WTC11 (cell line): ENCODE results near the gene REEP1. TPM values are rescaled to one million over a fixed set of nuclear protein-coding genes. Genes with fewer than 3 reads are reported as not detected.

Source experiments
- ATAC-seq: fragments of 200-7000 bp; cut with Tn5 transposase; 2 replicates; pipeline ENCODE4 v1.10.0; 2021; ENCODE audit warnings: mild to moderate bottlenecking, moderate library complexity
- CTCF ChIA-PET: fragments of 300-600 bp; sonication (Branson Sonifier 250); formaldehyde crosslinking; loops from one replicate; lab custom pipeline; 2021; ENCODE audit warnings: antibody characterized with exemption; lab: Charles Lee
- POLR2A ChIA-PET: fragments of 350-600 bp; sonication (Branson Sonifier 250); formaldehyde crosslinking; loops from one replicate; lab custom pipeline; 2021; ENCODE audit warnings: antibody characterized with exemption; lab: Charles Lee
- DNase-seq: peaks from one replicate; pipeline ENCODE4 v3.0.0; 2021; ENCODE audit warnings: low spot score
- H3K27ac Mint-ChIP-seq: 2 replicates; pipeline ENCODE4 v1.8.0; 2021; ENCODE audit warnings: mixed read lengths
- H3K27me3 Mint-ChIP-seq: 2 replicates; pipeline ENCODE4 v1.8.0; 2021; ENCODE audit warnings: low read depth, mild to moderate bottlenecking, moderate library complexity, mixed read lengths
- H3K36me3 Mint-ChIP-seq: 2 replicates; pipeline ENCODE4 v1.8.0; 2021; ENCODE audit warnings: mixed read lengths
- H3K4me1 Mint-ChIP-seq: 2 replicates; pipeline ENCODE4 v1.8.0; 2022; ENCODE audit warnings: mixed read lengths
- H3K4me3 Mint-ChIP-seq: 2 replicates; pipeline ENCODE4 v1.8.0; 2021; ENCODE audit warnings: mild to moderate bottlenecking, moderate library complexity, mixed read lengths
- H3K9me3 Mint-ChIP-seq: 2 replicates; pipeline ENCODE4 v1.8.0; 2021; ENCODE audit warnings: mixed read lengths
- ESRRA ChIP-seq: sonication (generic); formaldehyde crosslinking; IDR thresholded peaks from 2 replicates; pipeline ENCODE4 v1.8.1; 2022; ENCODE audit warnings: mild to moderate bottlenecking, missing genetic modification reagents, borderline replicate concordance
- FOXP1 ChIP-seq: sonication (generic); formaldehyde crosslinking; IDR thresholded peaks from 2 replicates; pipeline ENCODE4 v1.8.0; 2022; ENCODE audit warnings: missing genetic modification reagents, mild to moderate bottlenecking, moderate library complexity, borderline replicate concordance
- JAZF1 ChIP-seq: fragments of 250-450 bp; sonication (Bioruptor Pico); IDR thresholded peaks from 2 replicates; pipeline ENCODE4 v1.9.0; 2021; ENCODE audit warnings: moderate library complexity, mild to moderate bottlenecking, inconsistent platforms
- JUN ChIP-seq: sonication (generic); formaldehyde crosslinking; IDR thresholded peaks from 2 replicates; pipeline ENCODE4 v1.8.0; 2023; ENCODE audit warnings: mild to moderate bottlenecking, missing genetic modification reagents
- NFYB ChIP-seq: sonication (generic); formaldehyde crosslinking; conservative IDR thresholded peaks from 2 replicates; pipeline ENCODE4 v1.8.0; 2022; ENCODE audit warnings: low read depth, missing genetic modification reagents
- SMAD4 ChIP-seq: sonication (generic); formaldehyde crosslinking; IDR thresholded peaks from 2 replicates; pipeline ENCODE4 v1.8.0; 2022; ENCODE audit warnings: mild to moderate bottlenecking, missing genetic modification reagents
- ZNF232 ChIP-seq: sonication (generic); formaldehyde crosslinking; IDR thresholded peaks from 2 replicates; pipeline ENCODE4 v1.8.0; 2022; ENCODE audit warnings: mild to moderate bottlenecking, missing genetic modification reagents
- ZNF671 ChIP-seq: fragments of 250-450 bp; sonication (Bioruptor Pico); IDR thresholded peaks from 2 replicates; pipeline ENCODE4 v1.8.0; 2021; ENCODE audit warnings: mild to moderate bottlenecking
- microRNA-seq: library from miRNA; unstranded; fragments of <30 nt; microRNA quantifications from one replicate; pipeline ENCODE4 v1.2.0, GENCODE V29; 2022; ENCODE audit warnings: borderline number of aligned reads
- total RNA-seq: library from RNA; stranded (reverse); gene quantifications from 3 replicates; pipeline ENCODE4 v1.2.3, GENCODE V29; 2021
- TF ChIP-seq, protein P1 (sequence below): sonication (generic); formaldehyde crosslinking; IDR thresholded peaks from 2 replicates; pipeline ENCODE4 v1.8.1; 2023; ENCODE audit warnings: mild to moderate bottlenecking, missing genetic modification reagents, moderate library complexity
- TF ChIP-seq, protein P2 (sequence below): sonication (generic); formaldehyde crosslinking; conservative IDR thresholded peaks from 2 replicates; pipeline ENCODE4 v1.8.1; 2023; ENCODE audit warnings: mild to moderate bottlenecking, low read depth, missing genetic modification reagents, moderate library complexity
- TF ChIP-seq, protein P3 (sequence below): sonication (generic); formaldehyde crosslinking; IDR thresholded peaks from 2 replicates; pipeline ENCODE4 v1.8.0; 2022; ENCODE audit warnings: missing genetic modification reagents

Gene REEP1
- total RNA-seq, 1 experiment from 2014 or later, result 1.9 TPM

DNA sequence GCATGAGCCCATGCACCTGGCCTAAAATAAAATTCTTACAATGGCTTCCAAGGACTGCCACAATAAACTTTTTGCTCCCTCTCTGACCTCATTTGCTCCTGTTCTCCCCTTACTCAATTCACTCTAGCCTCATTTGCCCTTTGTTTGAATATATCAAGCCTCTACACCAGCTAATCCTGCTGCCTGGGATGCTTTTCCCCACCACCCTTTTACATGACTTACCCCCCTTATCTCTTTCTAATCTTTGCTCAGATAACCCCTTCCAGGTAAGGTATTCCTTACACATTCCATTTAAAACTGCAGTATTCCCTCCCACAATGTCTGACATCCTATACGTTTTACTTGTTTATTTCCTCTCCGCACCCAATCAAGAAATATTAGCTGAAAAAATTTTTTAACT, 164.8 kb downstream of the REEP1 start:
- no peak overlapping the region for H3K4me3 Mint-ChIP-seq
- peak overlapping the region; percentile 32; the same call in 1 of the 2 replicates for H3K27ac Mint-ChIP-seq
- H3K36me3 Mint-ChIP-seq, result peaks cover 42% of the 10 kb centered on the region
- CTCF ChIA-PET, result no interaction called here
- DNase-seq (no peak), ATAC-seq (no peak)
- no peaks in the 10 kb centered on the region for H3K9me3 Mint-ChIP-seq
- H3K27me3 Mint-ChIP-seq, result no peaks in the 10 kb centered on the region
- no peaks in the 10 kb centered on the region for H3K4me1 Mint-ChIP-seq
- no peak for TF ChIP-seq ZNF671 (CRISPR knock-in tag)
- TF ChIP-seq SMAD4 (CRISPR knock-in tag), result no peak
- no peak for TF ChIP-seq JUN (CRISPR knock-in tag)
- no peak for TF ChIP-seq JAZF1
- no peak for TF ChIP-seq ESRRA (CRISPR knock-in tag)
- TF ChIP-seq, protein P1, sequence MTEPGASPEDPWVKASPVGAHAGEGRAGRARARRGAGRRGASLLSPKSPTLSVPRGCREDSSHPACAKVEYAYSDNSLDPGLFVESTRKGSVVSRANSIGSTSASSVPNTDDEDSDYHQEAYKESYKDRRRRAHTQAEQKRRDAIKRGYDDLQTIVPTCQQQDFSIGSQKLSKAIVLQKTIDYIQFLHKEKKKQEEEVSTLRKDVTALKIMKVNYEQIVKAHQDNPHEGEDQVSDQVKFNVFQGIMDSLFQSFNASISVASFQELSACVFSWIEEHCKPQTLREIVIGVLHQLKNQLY, result no peak
- POLR2A ChIA-PET, result no interaction called here

DNA sequence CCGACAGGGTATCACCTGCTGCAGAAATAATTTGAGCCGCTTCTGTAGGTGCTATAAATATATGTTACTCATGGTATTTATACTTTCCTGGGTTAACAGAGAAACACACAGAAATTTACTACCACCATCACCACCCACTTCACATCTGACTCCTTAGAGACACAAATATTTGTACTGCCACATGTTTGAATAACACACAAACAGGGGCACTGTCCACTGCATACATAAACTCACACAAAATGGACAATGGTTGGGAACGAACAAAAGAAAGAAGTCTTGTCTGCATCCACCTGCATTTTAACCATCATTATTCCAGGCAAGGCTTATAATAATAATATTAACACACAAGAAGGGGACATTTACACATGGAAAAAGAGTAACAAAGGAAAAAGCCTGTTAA, 166.1 kb downstream of the REEP1 start:
- H3K27me3 Mint-ChIP-seq, result no peaks in the 10 kb centered on the region
- H3K4me1 Mint-ChIP-seq, result no peaks in the 10 kb centered on the region
- no peak overlapping the region for H3K27ac Mint-ChIP-seq
- no peak for DNase-seq
- peaks cover 45% of the 10 kb centered on the region for H3K36me3 Mint-ChIP-seq
- ChIA-PET POLR2A (no interaction called here), CTCF (no interaction called here)
- no peak for ATAC-seq
- no peak for TF ChIP-seq FOXP1 (CRISPR knock-in tag)
- no peaks in the 10 kb centered on the region for H3K9me3 Mint-ChIP-seq
- no peak overlapping the region for H3K4me3 Mint-ChIP-seq

DNA sequence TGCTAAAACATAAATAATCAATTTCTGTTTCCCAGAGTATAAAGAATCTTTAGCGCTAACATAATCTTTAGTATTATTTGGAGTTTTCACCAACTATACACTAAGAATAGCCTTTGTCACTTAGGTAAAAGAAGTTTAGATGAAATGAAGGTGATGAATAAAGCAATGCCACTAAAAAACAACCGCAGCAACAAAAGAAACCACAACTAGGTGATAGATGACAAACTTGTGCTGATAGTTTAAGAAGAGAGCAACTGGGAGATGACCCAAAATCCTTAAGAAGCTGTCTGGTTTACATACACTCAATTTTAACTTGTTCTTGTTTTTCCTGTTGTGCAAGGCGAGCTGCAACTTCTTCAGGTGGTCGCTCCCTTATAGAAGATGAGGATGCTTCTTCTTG, 167.0 kb downstream of the REEP1 start:
- ChIA-PET CTCF (no interaction called here), POLR2A (no interaction called here)
- Mint-ChIP-seq H3K4me1 (no peaks in the 10 kb centered on the region), H3K9me3 (no peaks in the 10 kb centered on the region), H3K4me3 (no peak overlapping the region), H3K27ac (no peak overlapping the region), H3K27me3 (no peaks in the 10 kb centered on the region), H3K36me3 (peaks cover 50% of the 10 kb centered on the region)
- DNase-seq (no peak), ATAC-seq (no peak)
- TF ChIP-seq, protein P2, sequence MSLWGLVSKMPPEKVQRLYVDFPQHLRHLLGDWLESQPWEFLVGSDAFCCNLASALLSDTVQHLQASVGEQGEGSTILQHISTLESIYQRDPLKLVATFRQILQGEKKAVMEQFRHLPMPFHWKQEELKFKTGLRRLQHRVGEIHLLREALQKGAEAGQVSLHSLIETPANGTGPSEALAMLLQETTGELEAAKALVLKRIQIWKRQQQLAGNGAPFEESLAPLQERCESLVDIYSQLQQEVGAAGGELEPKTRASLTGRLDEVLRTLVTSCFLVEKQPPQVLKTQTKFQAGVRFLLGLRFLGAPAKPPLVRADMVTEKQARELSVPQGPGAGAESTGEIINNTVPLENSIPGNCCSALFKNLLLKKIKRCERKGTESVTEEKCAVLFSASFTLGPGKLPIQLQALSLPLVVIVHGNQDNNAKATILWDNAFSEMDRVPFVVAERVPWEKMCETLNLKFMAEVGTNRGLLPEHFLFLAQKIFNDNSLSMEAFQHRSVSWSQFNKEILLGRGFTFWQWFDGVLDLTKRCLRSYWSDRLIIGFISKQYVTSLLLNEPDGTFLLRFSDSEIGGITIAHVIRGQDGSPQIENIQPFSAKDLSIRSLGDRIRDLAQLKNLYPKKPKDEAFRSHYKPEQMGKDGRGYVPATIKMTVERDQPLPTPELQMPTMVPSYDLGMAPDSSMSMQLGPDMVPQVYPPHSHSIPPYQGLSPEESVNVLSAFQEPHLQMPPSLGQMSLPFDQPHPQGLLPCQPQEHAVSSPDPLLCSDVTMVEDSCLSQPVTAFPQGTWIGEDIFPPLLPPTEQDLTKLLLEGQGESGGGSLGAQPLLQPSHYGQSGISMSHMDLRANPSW (CRISPR knock-in tag), result no peak
- TF ChIP-seq, protein P3, sequence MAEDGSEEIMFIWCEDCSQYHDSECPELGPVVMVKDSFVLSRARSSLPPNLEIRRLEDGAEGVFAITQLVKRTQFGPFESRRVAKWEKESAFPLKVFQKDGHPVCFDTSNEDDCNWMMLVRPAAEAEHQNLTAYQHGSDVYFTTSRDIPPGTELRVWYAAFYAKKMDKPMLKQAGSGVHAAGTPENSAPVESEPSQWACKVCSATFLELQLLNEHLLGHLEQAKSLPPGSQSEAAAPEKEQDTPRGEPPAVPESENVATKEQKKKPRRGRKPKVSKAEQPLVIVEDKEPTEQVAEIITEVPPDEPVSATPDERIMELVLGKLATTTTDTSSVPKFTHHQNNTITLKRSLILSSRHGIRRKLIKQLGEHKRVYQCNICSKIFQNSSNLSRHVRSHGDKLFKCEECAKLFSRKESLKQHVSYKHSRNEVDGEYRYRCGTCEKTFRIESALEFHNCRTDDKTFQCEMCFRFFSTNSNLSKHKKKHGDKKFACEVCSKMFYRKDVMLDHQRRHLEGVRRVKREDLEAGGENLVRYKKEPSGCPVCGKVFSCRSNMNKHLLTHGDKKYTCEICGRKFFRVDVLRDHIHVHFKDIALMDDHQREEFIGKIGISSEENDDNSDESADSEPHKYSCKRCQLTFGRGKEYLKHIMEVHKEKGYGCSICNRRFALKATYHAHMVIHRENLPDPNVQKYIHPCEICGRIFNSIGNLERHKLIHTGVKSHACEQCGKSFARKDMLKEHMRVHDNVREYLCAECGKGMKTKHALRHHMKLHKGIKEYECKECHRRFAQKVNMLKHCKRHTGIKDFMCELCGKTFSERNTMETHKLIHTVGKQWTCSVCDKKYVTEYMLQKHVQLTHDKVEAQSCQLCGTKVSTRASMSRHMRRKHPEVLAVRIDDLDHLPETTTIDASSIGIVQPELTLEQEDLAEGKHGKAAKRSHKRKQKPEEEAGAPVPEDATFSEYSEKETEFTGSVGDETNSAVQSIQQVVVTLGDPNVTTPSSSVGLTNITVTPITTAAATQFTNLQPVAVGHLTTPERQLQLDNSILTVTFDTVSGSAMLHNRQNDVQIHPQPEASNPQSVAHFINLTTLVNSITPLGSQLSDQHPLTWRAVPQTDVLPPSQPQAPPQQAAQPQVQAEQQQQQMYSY (CRISPR knock-in tag), result no peak
- no peak for TF ChIP-seq NFYB (CRISPR knock-in tag)
- TF ChIP-seq ZNF232 (CRISPR knock-in tag), result no peak

Small RNA genes lying within 50 kb of the gene (microRNA-seq; reads per million reads assigned to microRNA genes)
- gene MIR4779, result not detected

Other genes starting within 250 kb of the REEP1 start
- gene POLR1A, start 231.7 kb downstream of the REEP1 start, total RNA-seq, result 39.4 to 47.5 TPM (median 40.1 TPM) in 3 replicates
- 161 to 192 TPM (median 163 TPM) in 3 replicates for gene PTCD3, start 231.4 kb downstream of the REEP1 start, total RNA-seq
- 102 to 104 TPM (median 104 TPM) in 3 replicates for gene IMMT, start 142.2 kb downstream of the REEP1 start, total RNA-seq
- 32.9 to 40.8 TPM (median 35.9 TPM) in 3 replicates for gene MRPL35, start 138.2 kb downstream of the REEP1 start, total RNA-seq
- gene KDM3A, start 103.7 kb upstream of the REEP1 start, total RNA-seq, result 34.2 to 46.2 TPM (median 45.4 TPM) in 3 replicates
- gene CHMP3, start 225.8 kb upstream of the REEP1 start, total RNA-seq, result 21.3 to 22.7 TPM (median 22.7 TPM) in 3 replicates